HepG2 (cell line): Measurements from ENCODE around the gene TRAK1.

Experiments
- ADNP ChIP-seq: sonication (generic); formaldehyde crosslinking; IDR thresholded peaks from 2 replicates; pipeline ENCODE4 v1.4.0; 2020; ENCODE audit warnings: missing genetic modification reagents
- BRD4 ChIP-seq: sonication (generic); formaldehyde crosslinking; IDR thresholded peaks from 2 replicates; pipeline ENCODE4 v1.4.0; 2020; ENCODE audit warnings: missing genetic modification reagents
- CTCF ChIP-seq: sonication (generic); formaldehyde crosslinking; IDR thresholded peaks from 2 replicates; pipeline ENCODE4 v1.5.0; 2020; ENCODE audit warnings: mild to moderate bottlenecking, missing genetic modification reagents, moderate library complexity
- HNF1B ChIP-seq: sonication (generic); formaldehyde crosslinking; IDR thresholded peaks from 2 replicates; pipeline ENCODE4 v1.5.1; 2020; ENCODE audit warnings: mild to moderate bottlenecking, moderate library complexity, missing genetic modification reagents
- RAD21 ChIP-seq: fragments of 450-650 bp; formaldehyde crosslinking; IDR thresholded peaks from 2 replicates; pipeline ENCODE4 v1.5.0; 2020; ENCODE audit warnings: mild to moderate bottlenecking
- RORA ChIP-seq: sonication (generic); formaldehyde crosslinking; IDR thresholded peaks from 2 replicates; pipeline ENCODE4 v1.5.0; 2020; ENCODE audit warnings: mild to moderate bottlenecking, missing genetic modification reagents, moderate library complexity
- SMC3 ChIP-seq: IDR thresholded peaks from 2 replicates; pipeline ENCODE4 v1.6.1; 2011; ENCODE audit warnings: low read length, improper control_type of control experiment

- TF ChIP-seq RORA (CRISPR knock-in tag) (no peak), CTCF (CRISPR knock-in tag) (no peak), RAD21 (CRISPR knock-in tag) (no peak), ADNP (CRISPR knock-in tag) (no peak), BRD4 (no peak), HNF1B (CRISPR knock-in tag) (no peak), SMC3 (no peak)
These were observed 138.2 kb downstream of the TRAK1 start for GRCh38 chr3:42229266-42229941.
